H1 (cell line): ENCODE measurements around the gene MINDY3. TPM values are rescaled to one million over a fixed set of nuclear protein-coding genes. Genes with fewer than 3 reads are reported as not detected.

ENCODE experiments used
- CTCF ChIA-PET: fragments of 300-600 bp; sonication (Branson Sonifier 250); formaldehyde crosslinking; loops from one replicate; lab custom pipeline; 2021; ENCODE audit not compliant: partially characterized antibody; lab: Charles Lee
- POLR2A ChIA-PET: fragments of 300-600 bp; sonication (Branson Sonifier 250); formaldehyde crosslinking; loops from one replicate; lab custom pipeline; 2021; ENCODE audit warnings: inconsistent platforms; ENCODE audit not compliant: partially characterized antibody; lab: Charles Lee
- DNase-seq, 2 experiments: peaks; one replicate each; pipeline versions ENCODE4 v3.0.0 to v3.0.0-alpha.2; 2010 to 2022; ENCODE audit warnings: low spot score in 2 of 2, low read depth in 1 of 2, mixed read lengths in 1 of 2
- FAIRE-seq: peaks from 2 replicates; lab custom pipeline; 2011; peaks lifted over from hg19 to GRCh38; lab: Jason Lieb, UNC
- H2AFZ ChIP-seq: 2 replicates; pipeline ENCODE4 v1.8.1; 2012; ENCODE audit warnings: low read length, inconsistent platforms
- H2AK5ac ChIP-seq: 2 replicates; pipeline ENCODE4 v1.6.1; 2013; ENCODE audit warnings: low read depth, low read length
- H2BK120ac ChIP-seq: replicated peaks from 2 replicates; pipeline ENCODE3; 2013; ENCODE audit warnings: low read depth, low read length, inconsistent platforms
- H2BK12ac ChIP-seq: 2 replicates; pipeline ENCODE4 v1.6.1; 2013; ENCODE audit warnings: low read depth, low read length
- H2BK15ac ChIP-seq: 2 replicates; pipeline ENCODE4 v1.6.1; 2013; ENCODE audit warnings: low read length
- H2BK20ac ChIP-seq: 2 replicates; pipeline ENCODE4 v1.6.1; 2013; ENCODE audit warnings: low read length
- H2BK5ac ChIP-seq: 2 replicates; pipeline ENCODE4 v1.6.1; 2013; ENCODE audit warnings: low read depth, low read length
- H3K14ac ChIP-seq: 2 replicates; pipeline ENCODE4 v1.6.1; 2013; ENCODE audit warnings: inconsistent platforms; ENCODE audit not compliant: insufficient read length
- H3K18ac ChIP-seq: 2 replicates; pipeline ENCODE4 v1.6.1; 2013; ENCODE audit warnings: low read length; ENCODE audit errors: extremely low read depth
- H3K23ac ChIP-seq: 2 replicates; pipeline ENCODE4 v1.6.1; 2013; ENCODE audit warnings: inconsistent platforms; ENCODE audit not compliant: insufficient read length
- H3K23me2 ChIP-seq: 2 replicates; pipeline ENCODE4 v1.6.1; 2013; ENCODE audit warnings: low read depth, low read length
- H3K27ac ChIP-seq: 2 replicates; pipeline ENCODE4 v1.6.1; 2011; ENCODE audit warnings: low read depth, low read length, inconsistent platforms
- H3K27me3 ChIP-seq, 4 experiments: replicated peaks in 1 of 4; 1 replicate in 1 of 4; 2 replicates in 3 of 4; pipeline versions ENCODE4 v1.6.1 to v1.8.1; 2011 to 2013; ENCODE audit warnings: low read length in 3 of 4, mild to moderate bottlenecking in 3 of 4, inconsistent platforms in 2 of 4, mixed read lengths in 2 of 4, moderate library complexity in 1 of 4; ENCODE audit not compliant: control insufficient read depth in 3 of 4, insufficient read depth in 3 of 4; ENCODE audit errors: extremely low read depth in 1 of 4
- H3K36me3 ChIP-seq, 4 experiments: 2 replicates each; pipeline versions ENCODE4 v1.6.1 to v1.8.1; 2011 to 2013; ENCODE audit warnings: mild to moderate bottlenecking in 4 of 4, low read length in 3 of 4, moderate library complexity in 2 of 4, control low read depth in 1 of 4, inconsistent platforms in 1 of 4; ENCODE audit not compliant: insufficient read depth in 4 of 4, control insufficient read depth in 2 of 4
- H3K4ac ChIP-seq: replicated peaks from 2 replicates; pipeline ENCODE3; 2013; ENCODE audit warnings: low read length, low read depth, mixed read lengths, inconsistent platforms; ENCODE audit not compliant: insufficient read length
- H3K4me1 ChIP-seq, 4 experiments: replicated peaks in 1 of 4; 1 replicate in 1 of 4; 2 replicates in 3 of 4; pipeline versions ENCODE4 v1.6.1 to v1.8.1; 2011 to 2013; ENCODE audit warnings: low read length in 3 of 4, inconsistent platforms in 2 of 4, mixed read lengths in 1 of 4; ENCODE audit not compliant: insufficient read depth in 4 of 4, control insufficient read depth in 3 of 4
- H3K4me2 ChIP-seq, 2 experiments: 2 replicates each; pipeline versions ENCODE4 v1.6.1 to v1.8.1; 2011 to 2013; ENCODE audit warnings: low read depth in 2 of 2, low read length in 2 of 2, control low read depth in 1 of 2, inconsistent platforms in 1 of 2, mild to moderate bottlenecking in 1 of 2; ENCODE audit not compliant: insufficient read depth in 1 of 2
- H3K4me3 ChIP-seq, 4 experiments: fragments of 200-600, 300-600 bp in 1 of 4; sonication (generic), shearing (Covaris generic), sonication (Bioruptor Twin) in 1 of 4; 2 replicates each; pipeline versions ENCODE4 v1.5.1 to v1.8.1; 2011 to 2016; ENCODE audit warnings: low read length in 4 of 4, low read depth in 3 of 4, control low read depth in 2 of 4, inconsistent platforms in 2 of 4, mild to moderate bottlenecking in 2 of 4, mixed read lengths in 1 of 4, moderate library complexity in 1 of 4; ENCODE audit not compliant: insufficient read depth in 2 of 4; ENCODE audit errors: extremely low read depth in 1 of 4
- H3K56ac ChIP-seq: replicated peaks from 2 replicates; pipeline ENCODE3; 2013; ENCODE audit warnings: low read depth, mild to moderate bottlenecking, mixed read lengths, low read length, inconsistent platforms; ENCODE audit not compliant: insufficient read length
- H3K79me1 ChIP-seq: 2 replicates; pipeline ENCODE4 v1.6.1; 2013; ENCODE audit warnings: low read depth, low read length, control low read depth
- H3K79me2 ChIP-seq, 2 experiments: 2 replicates each; pipeline versions ENCODE4 v1.6.1 to v1.8.1; 2012 to 2013; ENCODE audit warnings: low read length in 2 of 2, mild to moderate bottlenecking in 2 of 2, inconsistent platforms in 1 of 2; ENCODE audit not compliant: insufficient read depth in 2 of 2, control insufficient read depth in 1 of 2
- H3K9ac ChIP-seq, 4 experiments: replicated peaks in 1 of 4; 1 replicate in 1 of 4; 2 replicates in 3 of 4; pipeline versions ENCODE4 v1.6.1 to v1.8.1; 2011 to 2013; ENCODE audit warnings: low read depth in 3 of 4, low read length in 3 of 4, control low read depth in 2 of 4, mild to moderate bottlenecking in 2 of 4, moderate library complexity in 2 of 4, inconsistent platforms in 1 of 4; ENCODE audit errors: extremely low read depth in 1 of 4
- H3K9me3 ChIP-seq, 2 experiments: 2 replicates each; pipeline versions ENCODE4 v1.6.1 to v1.8.1; 2012 to 2013; ENCODE audit warnings: mild to moderate bottlenecking in 2 of 2, moderate library complexity in 2 of 2, control low read depth in 1 of 2, inconsistent platforms in 1 of 2, low read depth in 1 of 2, low read length in 1 of 2, mixed read lengths in 1 of 2; ENCODE audit not compliant: insufficient read depth in 2 of 2
- H4K20me1 ChIP-seq, 2 experiments: replicated peaks in 1 of 2; 2 replicates each; pipeline versions ENCODE3 to v1.8.1; 2011 to 2013; ENCODE audit warnings: inconsistent platforms in 2 of 2, low read length in 2 of 2, mild to moderate bottlenecking in 1 of 2; ENCODE audit not compliant: insufficient read depth in 2 of 2, control insufficient read depth in 1 of 2
- H4K5ac ChIP-seq: 2 replicates; pipeline ENCODE4 v1.6.1; 2013; ENCODE audit warnings: low read length, low read depth, mixed read lengths, inconsistent platforms; ENCODE audit not compliant: insufficient read length
- H4K8ac ChIP-seq: 2 replicates; pipeline ENCODE4 v1.8.0; 2013; ENCODE audit warnings: mild to moderate bottlenecking, moderate library complexity, low read length, inconsistent platforms; ENCODE audit not compliant: insufficient read depth; ENCODE audit errors: extremely low read depth
- H4K91ac ChIP-seq: replicated peaks from 2 replicates; pipeline ENCODE3; 2013; ENCODE audit warnings: low read length, mixed read lengths, inconsistent platforms; ENCODE audit not compliant: insufficient read length
- KDM1A ChIP-seq: fragments of 200-600, 300-600 bp; sonication (generic); IDR thresholded peaks from 2 replicates; pipeline ENCODE4 v1.7.1; 2016; ENCODE audit warnings: mild to moderate bottlenecking, low read length, borderline replicate concordance
- TCF12 ChIP-seq: IDR thresholded peaks from 2 replicates; pipeline ENCODE4 v1.6.1; 2011; ENCODE audit warnings: low read depth, mild to moderate bottlenecking, low read length
- WGBS, 2 experiments: shearing (Covaris generic) in 1 of 2; methylation state at CpG; one replicate each; pipeline versions ENCODE4 v1.1.6 to v1.1.7; 2013 to 2015; ENCODE audit warnings: low lambda C conversion rate in 2 of 2, mixed read lengths in 2 of 2, inconsistent platforms in 1 of 2, low coverage in 1 of 2, missing lambda C conversion rate in 1 of 2; ENCODE audit not compliant: insufficient replicate concordance in 2 of 2, insufficient coverage in 1 of 2, insufficient read length in 1 of 2; ENCODE audit errors: extremely low coverage in 1 of 2, missing lambda C conversion rate in 1 of 2; 5-methylcytosine and 5-hydroxymethylcytosine counted together
- polyA plus RNA-seq, 7 experiments: library from polyadenylated mRNA; depleted of rRNA in 3 of 7; stranded (reverse) in 5 of 7; unstranded in 2 of 7; fragments of >200 nt in 5 of 7; fragments of 200-250 nt in 2 of 7; gene quantifications; 1 replicate in 5 of 7; 2 replicates in 1 of 7; 4 replicates in 1 of 7; pipeline versions ENCODE4 v1.2.1 to v1.2.3, GENCODE V29; 2011 to 2013; ENCODE audit warnings: missing spikeins in 2 of 7, mixed read lengths in 2 of 7
- total RNA-seq: library from RNA; stranded (reverse); fragmentation: NEBNext Ultra II Directional; extraction: Animal tissue kit (Norgen Biotek cat#: 25700); gene quantifications from 2 replicates; pipeline ENCODE4 v1.2.1, GENCODE V29; 2021
- TF ChIP-seq, protein P1 (sequence below): IDR thresholded peaks from 2 replicates; pipeline ENCODE4 v1.6.1; 2012; ENCODE audit warnings: low read length, inconsistent platforms

MINDY3 gene
- total and polyA plus RNA-seq, 2 of the 8 experiments (the other 6 are each of a cell fraction or from before 2014, with no cell fraction given) = 4.6 to 13.6 TPM

DNA sequence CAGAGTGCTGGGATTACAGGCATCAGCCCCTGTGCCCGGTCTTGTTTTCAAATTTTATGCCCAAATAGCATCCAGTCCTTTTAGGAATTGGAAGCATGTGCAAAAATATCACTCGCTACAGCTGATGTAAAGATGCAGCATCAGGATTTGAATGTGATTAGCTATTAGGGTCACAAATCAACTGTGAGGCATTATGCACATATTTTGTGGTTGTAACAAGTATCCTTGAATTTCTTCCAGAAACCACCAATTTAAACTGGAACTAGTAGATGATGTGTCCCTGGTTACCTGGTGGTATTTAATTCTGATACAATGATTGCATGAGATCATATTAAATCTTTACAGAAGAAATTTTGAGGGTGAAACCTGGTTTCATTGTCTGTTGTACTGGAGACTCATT is 99.6 kb downstream of the MINDY3 start:
- Histone ChIP-seq H3K4ac (no peak overlapping the region), H2AK5ac (no peak overlapping the region), H3K4me2 (no peak overlapping the region), H3K18ac (no peak overlapping the region), H3K4me1 (no peaks in the 10 kb centered on the region), H4K5ac (no peak overlapping the region), H2BK5ac (no peak overlapping the region), H3K36me3 (no peaks in the 10 kb centered on the region), H2AFZ (no peak overlapping the region), H4K8ac (no peak overlapping the region), H2BK15ac (no peak overlapping the region), H3K27me3 (no peaks in the 10 kb centered on the region), H4K20me1 (no peaks in the 10 kb centered on the region), H2BK12ac (no peak overlapping the region), H3K27ac (no peak overlapping the region), H3K79me2 (no peaks in the 10 kb centered on the region), H3K14ac (no peak overlapping the region), H3K9me3 (0 out of 4 replicates have a peak, but pooled peaks cover 0 to 3% of the 10 kb centered on the region in 2 experiments), H3K56ac (no peak overlapping the region), H3K23ac (no peak overlapping the region), H4K91ac (no peak overlapping the region), H2BK20ac (no peak overlapping the region), H3K23me2 (no peaks in the 10 kb centered on the region), H2BK120ac (no peak overlapping the region), H3K9ac (no peak overlapping the region), H3K79me1 (no peaks in the 10 kb centered on the region), H3K4me3 (no peak overlapping the region)
- DNase-seq = no peak
- no peak for FAIRE-seq
- CTCF ChIA-PET = interaction anchor here (0.6 kb wide), 1 partner anchor 137 kb away, joined by 3 read pairs; no protein-coding TSS in a partner anchor
- WGBS, 2 experiments = 93% methylated on average over 2 of the region's 2 CpGs; no CpG with 5 or more reads in 1 of the 2 experiments
- POLR2A ChIA-PET = no interaction called here
- TF ChIP-seq, protein P1, sequence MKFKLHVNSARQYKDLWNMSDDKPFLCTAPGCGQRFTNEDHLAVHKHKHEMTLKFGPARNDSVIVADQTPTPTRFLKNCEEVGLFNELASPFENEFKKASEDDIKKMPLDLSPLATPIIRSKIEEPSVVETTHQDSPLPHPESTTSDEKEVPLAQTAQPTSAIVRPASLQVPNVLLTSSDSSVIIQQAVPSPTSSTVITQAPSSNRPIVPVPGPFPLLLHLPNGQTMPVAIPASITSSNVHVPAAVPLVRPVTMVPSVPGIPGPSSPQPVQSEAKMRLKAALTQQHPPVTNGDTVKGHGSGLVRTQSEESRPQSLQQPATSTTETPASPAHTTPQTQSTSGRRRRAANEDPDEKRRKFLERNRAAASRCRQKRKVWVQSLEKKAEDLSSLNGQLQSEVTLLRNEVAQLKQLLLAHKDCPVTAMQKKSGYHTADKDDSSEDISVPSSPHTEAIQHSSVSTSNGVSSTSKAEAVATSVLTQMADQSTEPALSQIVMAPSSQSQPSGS = no peak
- TF ChIP-seq TCF12 (no peak), KDM1A (no peak)
